ENCODE data around the gene RAPGEF4. TPM values are rescaled to one million over a fixed set of nuclear protein-coding genes. Genes with fewer than 3 reads are reported as not detected.

The RAPGEF4 gene
- total RNA-seq, 1 experiment from 2014 or later, result 1.4 TPM

- TF ChIP-seq, protein P1, sequence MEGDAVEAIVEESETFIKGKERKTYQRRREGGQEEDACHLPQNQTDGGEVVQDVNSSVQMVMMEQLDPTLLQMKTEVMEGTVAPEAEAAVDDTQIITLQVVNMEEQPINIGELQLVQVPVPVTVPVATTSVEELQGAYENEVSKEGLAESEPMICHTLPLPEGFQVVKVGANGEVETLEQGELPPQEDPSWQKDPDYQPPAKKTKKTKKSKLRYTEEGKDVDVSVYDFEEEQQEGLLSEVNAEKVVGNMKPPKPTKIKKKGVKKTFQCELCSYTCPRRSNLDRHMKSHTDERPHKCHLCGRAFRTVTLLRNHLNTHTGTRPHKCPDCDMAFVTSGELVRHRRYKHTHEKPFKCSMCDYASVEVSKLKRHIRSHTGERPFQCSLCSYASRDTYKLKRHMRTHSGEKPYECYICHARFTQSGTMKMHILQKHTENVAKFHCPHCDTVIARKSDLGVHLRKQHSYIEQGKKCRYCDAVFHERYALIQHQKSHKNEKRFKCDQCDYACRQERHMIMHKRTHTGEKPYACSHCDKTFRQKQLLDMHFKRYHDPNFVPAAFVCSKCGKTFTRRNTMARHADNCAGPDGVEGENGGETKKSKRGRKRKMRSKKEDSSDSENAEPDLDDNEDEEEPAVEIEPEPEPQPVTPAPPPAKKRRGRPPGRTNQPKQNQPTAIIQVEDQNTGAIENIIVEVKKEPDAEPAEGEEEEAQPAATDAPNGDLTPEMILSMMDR (conservative IDR thresholded peaks at IDR 0.05), result no peak
- Histone ChIP-seq H2AK5ac (ENCODE audit: insufficient read length, low read length) (no peak overlapping the region), H2BK120ac (ENCODE audit: low read depth, low read length, poor library complexity, severe bottlenecking) (no peak overlapping the region), H2BK5ac (ENCODE audit: insufficient read length, low read length) (no peak overlapping the region), H3K14ac (ENCODE audit: insufficient read depth, low read length) (no peak overlapping the region), H3K9ac (ENCODE audit: extremely low read depth, insufficient read length, low read length) (no peak overlapping the region), H2BK12ac (ENCODE audit: insufficient read length, low read depth, low read length) (no peak overlapping the region), H3K4me2 (ENCODE audit: insufficient read depth, insufficient read length, low read length) (no peak overlapping the region), H3K27me3 (ENCODE audit: insufficient read depth, low read length) (no peaks in the 10 kb centered on the region), H3K23ac (ENCODE audit: insufficient read length, low read depth, low read length) (no peak overlapping the region), H4K91ac (ENCODE audit: insufficient read length, low read depth, low read length) (no peak overlapping the region), H3K9me3 (ENCODE audit: control insufficient read depth, low read depth, low read length) (no peaks in the 10 kb centered on the region), H3K79me2 (ENCODE audit: insufficient read depth, low read length) (no peaks in the 10 kb centered on the region), H3K4ac (ENCODE audit: low read depth, low read length) (no peak overlapping the region), H4K20me1 (ENCODE audit: control insufficient read depth, insufficient read depth, insufficient read length) (no peaks in the 10 kb centered on the region), H2BK20ac (ENCODE audit: low read depth, low read length, poor library complexity, severe bottlenecking) (no peak overlapping the region), H2BK15ac (ENCODE audit: low read depth, low read length) (no peak overlapping the region), H3K79me1 (ENCODE audit: insufficient read depth, low read depth, low read length, poor library complexity, severe bottlenecking) (no peaks in the 10 kb centered on the region), H3K27ac (ENCODE audit: insufficient read length, low read depth, low read length) (no peak overlapping the region), H3T11ph (ENCODE audit: low read length) (no peak overlapping the region), H2AFZ (ENCODE audit: low read length) (no peak overlapping the region), H3K4me1 (ENCODE audit: insufficient read depth, low read length) (peaks cover 5% of the 10 kb centered on the region; the same call in 1 of the 2 replicates), H3K18ac (ENCODE audit: insufficient read length, low read depth, low read length) (no peak overlapping the region), H4K5ac (ENCODE audit: insufficient read length, low read depth, low read length) (no peak overlapping the region), H3K23me2 (ENCODE audit: insufficient read length, low read depth, low read length, poor library complexity, severe bottlenecking) (no peaks in the 10 kb centered on the region), H3K56ac (ENCODE audit: insufficient read length, low read depth, low read length) (no peak overlapping the region), H4K8ac (replicated peaks; ENCODE audit: insufficient read length, low read depth, low read length) (no peak overlapping the region)
- no CpG with 5 or more reads among the region's 6 CpGs for WGBS (ENCODE audit: extremely low coverage, insufficient read length, low lambda C conversion rate)
- no peaks in the 10 kb centered on the region for H3K9me3 Mint-ChIP-seq
- H3K36me3 Mint-ChIP-seq (ENCODE audit: insufficient read depth in 1 of 3, low read depth in 3 of 3), result no peaks in the 10 kb centered on the region
- no peak for DNase-seq
- H3K4me3 Mint-ChIP-seq, result no peak overlapping the region
- H3K27me3 Mint-ChIP-seq (ENCODE audit: low read depth), result no peaks in the 10 kb centered on the region
- no peak overlapping the region for H3K27ac Mint-ChIP-seq
- H3K4me1 Mint-ChIP-seq, result peaks cover 3 to 9% of the 10 kb centered on the region in 2 experiments; a peak in 3 of 4 replicates
Measured at GRCh38 chr2:172914341-172915008, 178.8 kb downstream of the RAPGEF4 start.
